KOPT-K1 (cell line): Measurements from ENCODE around the gene CCT8L2.
"Not testable (repeated sequence)": the region's sequence is repeated elsewhere in the genome, so short reads cannot be mapped to it uniquely, and the experiment has no call there.

ENCODE experiments used
- H3K27ac ChIP-seq: fragments of 200-600 bp; sonication (generic); 2 replicates; pipeline ENCODE4 v1.5.1; 2016; ENCODE audit warnings: antibody characterized with exemption, mild to moderate bottlenecking, low read depth, low read length; ENCODE audit not compliant: poor library complexity, severe bottlenecking
- H3K36me3 ChIP-seq: fragments of 200-600 bp; sonication (generic); 2 replicates; pipeline ENCODE4 v1.5.1; 2017; ENCODE audit warnings: antibody characterized with exemption, mild to moderate bottlenecking, low read length, moderate library complexity; ENCODE audit not compliant: insufficient read depth
- H3K9me3 ChIP-seq: fragments of 200-600 bp; sonication (generic); 2 replicates; pipeline ENCODE4 v1.5.1; 2017; ENCODE audit warnings: antibody characterized with exemption, low read length, mild to moderate bottlenecking; ENCODE audit not compliant: insufficient read depth, poor library complexity, severe bottlenecking

CCT8L2 gene

GRCh38 chr22:16567617-16568424 lies 24.8 kb downstream of the CCT8L2 start:
- H3K27ac ChIP-seq, H3K9me3 ChIP-seq, H3K36me3 ChIP-seq: not testable (repeated sequence)

DNA sequence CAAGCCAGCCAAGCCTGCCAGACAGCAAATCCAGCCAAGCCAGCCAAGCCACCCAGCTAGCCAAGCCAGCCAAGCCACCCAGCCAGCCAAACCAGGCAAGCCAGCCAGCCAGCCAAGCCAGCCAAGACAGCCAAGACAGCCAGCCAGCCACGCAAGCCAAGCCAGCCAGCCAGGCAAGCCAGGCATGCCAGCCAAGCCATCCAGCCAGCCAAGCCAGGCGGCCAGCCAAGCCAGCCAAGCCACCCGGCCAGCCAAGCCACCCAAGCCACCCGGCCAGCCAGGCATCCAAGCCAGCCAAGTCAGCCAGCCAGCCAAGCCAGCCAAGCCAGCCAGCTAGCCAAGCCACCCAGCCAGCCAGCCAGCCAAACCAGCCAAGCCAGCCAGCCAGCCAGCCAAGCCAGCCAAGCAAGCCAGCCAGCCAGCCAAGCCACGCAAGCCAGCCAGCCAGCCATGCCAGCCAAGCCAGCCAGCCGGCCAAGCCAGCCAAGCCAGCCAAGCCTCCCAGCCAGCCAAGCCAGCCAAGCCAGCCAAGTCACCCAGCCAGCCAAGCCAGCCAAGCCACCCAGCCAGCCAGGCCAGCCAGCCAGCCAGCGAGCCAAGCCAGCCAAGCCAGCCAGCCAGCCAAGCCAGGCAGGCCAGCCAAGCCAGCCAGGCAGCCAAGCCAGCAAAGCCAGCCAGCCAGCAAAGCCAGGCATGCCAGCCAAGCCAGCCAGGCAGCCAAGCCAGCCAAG lies 26.0 kb downstream of the CCT8L2 start:
- H3K27ac ChIP-seq, H3K36me3 ChIP-seq, H3K9me3 ChIP-seq: not testable (repeated sequence)

DNA sequence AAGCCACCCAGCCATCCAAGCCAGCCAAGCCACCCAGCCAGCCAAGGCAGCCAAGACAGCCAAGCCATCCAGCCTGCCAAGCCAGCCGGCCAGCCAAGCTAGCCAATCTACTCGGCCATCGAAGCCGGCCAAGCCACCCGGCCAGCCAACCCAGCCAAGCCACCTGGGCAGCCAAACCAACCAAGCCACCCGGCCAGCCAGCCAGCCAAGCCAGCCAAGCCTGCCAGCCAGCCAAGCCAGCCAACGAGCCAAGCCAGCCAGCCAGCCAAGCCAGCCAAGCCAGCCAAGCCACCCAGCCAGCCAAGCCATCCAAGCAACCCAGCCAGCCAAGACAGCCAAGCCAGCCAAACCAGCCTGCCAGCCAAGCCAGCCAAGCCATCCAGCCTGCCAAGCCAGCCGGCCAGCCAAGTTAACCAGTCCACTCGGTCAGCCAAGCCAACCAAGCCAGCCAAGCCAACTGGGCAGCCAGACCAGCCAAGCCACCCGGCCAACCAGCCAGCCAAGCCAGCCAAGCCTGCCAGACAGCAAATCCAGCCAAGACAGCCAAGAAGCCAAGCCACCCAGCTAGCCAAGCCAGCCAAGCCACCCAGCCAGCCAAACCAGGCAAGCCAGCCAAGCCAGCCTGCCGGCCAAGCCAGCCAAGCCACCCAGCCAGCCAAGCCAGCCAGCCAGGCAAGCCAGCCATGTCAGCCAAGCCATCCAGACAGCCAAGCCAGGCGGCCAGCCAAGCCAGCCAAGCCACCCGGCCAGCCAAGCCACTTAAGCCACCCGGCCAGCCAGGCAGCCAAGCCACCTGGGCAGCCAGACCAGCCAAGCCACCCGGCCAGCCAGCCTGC lies 26.8 kb downstream of the CCT8L2 start:
- H3K9me3 ChIP-seq, H3K27ac ChIP-seq, H3K36me3 ChIP-seq: not testable (repeated sequence)

GRCh38 chr22:16564837-16565584 lies 27.6 kb downstream of the CCT8L2 start:
- not testable (repeated sequence) for H3K9me3 ChIP-seq, H3K36me3 ChIP-seq, H3K27ac ChIP-seq

DNA sequence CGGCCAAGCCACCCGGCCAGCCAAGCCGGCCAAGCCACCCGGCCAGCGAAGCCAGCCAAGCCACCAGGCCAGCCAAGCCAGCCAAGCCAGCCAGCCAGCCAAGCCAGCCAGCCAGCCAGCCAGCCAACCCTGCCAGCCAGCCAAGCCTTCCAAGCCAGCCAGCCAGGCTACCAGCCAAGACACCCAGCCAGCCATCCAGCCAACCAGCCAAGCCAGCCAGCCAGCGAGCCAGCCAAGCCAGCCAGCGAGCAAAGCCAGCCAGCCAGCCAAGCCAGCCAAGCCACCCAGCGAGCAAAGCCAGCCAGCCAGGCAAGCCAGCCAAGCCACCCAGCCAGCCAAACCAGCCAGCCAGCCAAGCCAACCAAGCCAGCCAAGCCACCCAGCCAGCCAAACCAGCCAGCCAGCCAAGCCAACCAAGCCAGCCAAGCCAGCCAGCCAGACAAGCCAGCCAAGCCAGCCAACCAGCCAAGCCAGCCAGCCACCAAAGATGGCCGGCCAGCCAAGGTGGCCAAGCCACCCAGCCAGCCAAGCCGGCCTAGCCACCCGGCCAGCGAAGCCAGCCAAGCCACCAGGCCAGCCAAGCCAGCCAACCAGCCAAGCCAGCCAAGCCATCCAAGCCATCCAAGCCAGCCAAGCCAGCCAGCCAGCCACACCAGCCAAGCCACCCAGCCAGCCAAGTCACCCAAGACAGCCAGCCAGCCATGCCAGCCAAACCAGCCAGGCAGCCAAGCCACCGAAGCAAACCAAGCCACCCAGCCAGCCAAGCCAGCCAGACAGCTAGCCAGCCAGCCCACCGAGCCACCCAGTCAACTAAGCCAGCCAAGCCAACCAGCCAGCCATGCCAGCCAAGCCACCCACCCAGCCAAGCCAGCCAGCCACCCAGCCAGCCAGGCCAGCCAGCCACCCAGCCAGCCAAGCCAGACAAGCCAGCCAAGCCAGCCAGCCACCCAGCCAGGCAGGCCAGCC lies 28.8 kb downstream of the CCT8L2 start:
- H3K9me3 ChIP-seq, result peaks cover 5% of the 10 kb centered on the region
- no peaks in the 10 kb centered on the region for H3K36me3 ChIP-seq

DNA sequence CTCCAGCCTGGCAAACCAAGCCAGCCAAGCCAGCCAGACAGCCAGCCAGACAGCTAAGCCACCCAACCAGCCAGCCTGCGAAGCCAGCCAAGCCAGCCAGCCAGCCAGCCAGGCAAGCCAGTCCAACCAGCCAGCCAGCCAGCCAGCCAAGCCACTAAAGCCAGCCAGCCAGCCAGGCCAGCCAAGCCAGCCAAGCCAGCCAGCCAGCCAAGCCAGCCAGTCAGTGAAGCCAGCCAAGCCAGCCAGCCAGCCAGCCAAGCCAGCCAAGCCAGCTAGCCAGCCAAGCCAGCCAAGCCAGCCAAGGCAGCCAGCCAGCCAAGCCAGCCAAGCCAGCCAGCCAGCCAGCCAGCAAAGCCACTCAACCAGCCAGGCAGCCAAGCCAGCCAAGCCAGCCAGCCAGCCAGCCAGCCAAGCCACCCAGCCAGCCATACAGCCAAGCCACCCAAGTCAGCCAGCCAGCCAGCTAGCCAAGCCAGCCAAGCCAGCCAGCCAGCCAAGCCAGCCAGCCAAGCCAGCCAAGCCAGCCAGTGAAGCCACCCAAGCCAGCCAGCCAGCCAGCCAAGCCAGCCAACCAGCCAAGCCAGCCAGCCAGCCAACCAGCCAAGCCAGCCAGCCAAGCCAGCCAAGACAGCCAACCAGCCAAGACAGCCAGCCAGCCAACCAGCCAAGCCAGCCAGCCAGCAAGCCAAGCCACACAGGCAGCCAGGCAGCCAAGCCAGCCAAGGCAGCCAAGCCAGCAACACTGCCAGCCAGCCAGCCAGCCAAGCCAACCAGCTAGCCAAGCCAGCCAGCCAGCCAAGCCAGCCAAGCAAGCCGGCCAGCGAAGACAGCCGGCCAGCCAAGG lies 29.7 kb downstream of the CCT8L2 start:
- Histone ChIP-seq H3K27ac (no peak overlapping the region), H3K9me3 (peaks cover 4% of the 10 kb centered on the region), H3K36me3 (no peaks in the 10 kb centered on the region)

More for the DNA sequence above, 28.8 kb downstream of the CCT8L2 start:
- no peak overlapping the region for H3K27ac ChIP-seq

GRCh38 chr22:16561093-16561658 lies 31.4 kb downstream of the CCT8L2 start:
- not testable (repeated sequence) for H3K27ac ChIP-seq, H3K36me3 ChIP-seq, H3K9me3 ChIP-seq

GRCh38 chr22:16560651-16561050 lies 32.0 kb downstream of the CCT8L2 start:
- not testable (repeated sequence) for H3K27ac ChIP-seq, H3K9me3 ChIP-seq

GRCh38 chr22:16559996-16560395 lies 32.6 kb downstream of the CCT8L2 start:
- H3K9me3 ChIP-seq, H3K36me3 ChIP-seq, H3K27ac ChIP-seq: not testable (repeated sequence)

More at GRCh38 chr22:16560651-16561050, 32.0 kb downstream of the CCT8L2 start:
- H3K36me3 ChIP-seq, result not testable (repeated sequence)

DNA sequence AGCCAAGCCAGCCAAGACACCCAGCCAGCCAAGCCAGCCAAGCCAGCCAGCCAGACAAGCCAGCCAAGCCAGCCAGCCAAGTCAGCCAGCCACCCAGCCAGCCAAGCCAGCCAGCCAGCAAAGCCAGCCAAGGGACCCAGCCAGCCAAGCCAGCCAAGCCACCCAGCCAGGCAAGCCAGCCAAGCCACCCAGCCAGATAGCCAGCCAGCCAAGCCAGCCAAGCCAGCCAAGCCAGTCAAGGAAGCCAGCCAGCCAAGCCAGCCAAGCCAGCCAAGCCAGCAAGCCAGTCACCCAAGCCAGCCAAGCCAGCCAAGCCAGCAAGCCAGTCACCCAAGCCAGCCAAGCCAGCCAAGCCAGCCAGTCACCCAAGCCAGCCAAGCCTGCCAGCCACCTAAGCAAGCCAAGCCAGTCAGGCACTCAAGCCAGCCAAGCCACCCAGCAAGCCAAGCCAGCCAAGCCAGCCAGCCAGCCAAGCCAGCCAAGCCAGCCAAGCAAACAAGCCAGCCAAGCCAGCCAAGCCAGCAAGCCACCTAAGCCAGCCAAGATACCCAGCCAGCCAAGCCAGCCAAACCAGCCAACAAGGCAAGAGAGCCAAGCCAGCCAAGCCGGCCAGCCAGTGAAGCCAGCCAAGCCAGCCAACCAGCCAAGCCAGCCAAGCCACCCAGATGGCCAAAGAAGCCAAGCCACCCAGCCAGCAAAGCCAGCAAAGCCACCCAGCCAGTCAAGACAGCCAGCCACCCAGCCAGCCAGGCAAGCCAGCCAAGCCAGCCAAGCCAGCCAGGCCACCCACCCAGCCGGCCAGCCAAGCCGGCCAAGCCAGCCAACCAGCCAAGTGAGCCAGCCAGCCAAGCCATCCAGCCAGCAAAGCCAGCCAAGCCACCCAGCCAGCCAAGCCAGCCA lies 33.3 kb downstream of the CCT8L2 start:
- no peaks in the 10 kb centered on the region for H3K36me3 ChIP-seq
- H3K9me3 ChIP-seq, result no peaks in the 10 kb centered on the region
- H3K27ac ChIP-seq, result no peak overlapping the region

- not testable (repeated sequence) for H3K9me3 ChIP-seq, H3K36me3 ChIP-seq, H3K27ac ChIP-seq
These were observed 34.1 kb downstream of the CCT8L2 start for GRCh38 chr22:16558376-16558945.

- H3K27ac ChIP-seq, H3K36me3 ChIP-seq, H3K9me3 ChIP-seq: not testable (repeated sequence)
These were observed 35.1 kb downstream of the CCT8L2 start for GRCh38 chr22:16557511-16557910.
